SK-MEL-5 (cell line): Measurements from ENCODE around the gene CEP250. TPM values are rescaled to one million over a fixed set of nuclear protein-coding genes. Genes with fewer than 3 reads are reported as not detected.
"Not testable (repeated sequence)": the region's sequence is repeated elsewhere in the genome, so short reads cannot be mapped to it uniquely, and the experiment has no call there.

Experiments
- DNase-seq: peaks from one replicate; pipeline ENCODE4 v3.0.0-alpha.2; 2016; ENCODE audit warnings: low read depth, low spot score
- in situ Hi-C: cut with HindIII; loops from 2 replicates; pipeline ENCODE4 v1.10.0; 2016; ENCODE audit warnings: low sequenced_read_pairs, high pct_unique_total_duplicates, low pct_unique_long_range_greater_than_20kb
- total RNA-seq: library from RNA; depleted of rRNA; stranded (reverse); fragments of >200 nt; shearing (Covaris generic); gene quantifications from 2 replicates; pipeline ENCODE4 v1.2.3, GENCODE V29; 2014

CEP250 gene
- total RNA-seq, 1 experiment from 2014 or later = 36.5 TPM

- DNase-seq = peak; percentile 35
- in situ Hi-C loops = no loop called here
These were observed 6.5 kb upstream of the CEP250 start for GRCh38 chr20:35448788-35449373.

DNA sequence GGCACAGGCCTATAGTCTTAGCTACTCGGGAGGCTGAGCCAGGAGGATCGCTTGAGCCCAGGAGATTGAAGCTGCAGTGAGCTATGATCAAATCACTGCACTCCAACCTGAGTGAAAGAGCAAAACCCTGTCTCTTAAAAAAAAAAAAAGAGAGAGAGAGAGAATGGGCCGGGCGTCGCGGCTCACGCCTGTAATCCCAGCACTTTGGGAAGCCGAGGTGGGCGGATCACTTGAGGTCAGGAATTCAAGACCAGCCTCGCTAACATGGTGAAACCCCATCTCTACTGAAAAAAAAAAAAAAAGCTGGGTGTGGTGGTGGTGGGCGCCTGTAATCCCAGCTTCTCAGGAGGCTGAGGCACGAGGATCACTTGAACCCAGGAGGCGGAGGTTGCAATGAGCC, 5.5 kb upstream of the CEP250 start:
- DNase-seq, in situ Hi-C loops: not testable (repeated sequence)

DNA sequence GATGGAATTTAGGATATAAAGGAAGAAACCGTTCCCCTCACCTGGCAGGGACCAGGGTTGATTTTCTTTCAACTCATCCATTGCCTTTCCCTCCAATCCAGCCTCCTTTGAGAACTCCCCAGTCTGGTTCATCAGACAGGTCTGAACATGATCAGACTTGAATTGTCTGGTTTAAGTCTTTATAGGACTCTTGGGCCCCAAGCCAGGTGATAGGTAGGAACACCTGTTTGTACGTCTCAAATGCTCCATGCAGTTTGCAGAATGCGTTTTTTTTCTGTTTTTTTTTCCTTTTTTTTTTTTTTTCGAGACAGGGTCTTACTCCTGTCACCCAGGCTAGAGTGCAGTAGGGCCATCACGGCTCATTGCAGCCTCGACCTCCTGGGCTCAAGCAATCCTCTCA, 4.1 kb upstream of the CEP250 start:
- in situ Hi-C loops = no loop called here
- no peak for DNase-seq

DNA sequence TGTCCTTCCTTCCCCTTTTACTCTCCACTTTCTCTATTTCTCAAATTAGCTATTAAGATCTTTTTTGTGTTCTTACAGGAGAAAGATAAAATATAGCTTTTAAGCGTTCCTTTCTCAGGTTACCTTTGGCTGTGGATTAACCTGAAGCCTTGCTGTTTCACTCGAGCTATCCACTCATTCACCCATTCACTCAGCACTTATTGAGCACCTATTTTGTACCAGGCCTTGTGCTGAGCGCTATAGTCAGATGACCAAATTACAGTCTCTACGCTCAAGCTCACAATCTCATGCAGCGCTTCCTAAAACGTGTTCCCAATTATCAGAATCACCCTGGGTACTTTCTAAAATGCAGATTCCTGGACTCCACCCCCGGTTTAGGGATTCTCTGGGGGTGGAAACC, 1.8 kb upstream of the CEP250 start:
- in situ Hi-C loops = no loop called here
- no peak for DNase-seq

DNA sequence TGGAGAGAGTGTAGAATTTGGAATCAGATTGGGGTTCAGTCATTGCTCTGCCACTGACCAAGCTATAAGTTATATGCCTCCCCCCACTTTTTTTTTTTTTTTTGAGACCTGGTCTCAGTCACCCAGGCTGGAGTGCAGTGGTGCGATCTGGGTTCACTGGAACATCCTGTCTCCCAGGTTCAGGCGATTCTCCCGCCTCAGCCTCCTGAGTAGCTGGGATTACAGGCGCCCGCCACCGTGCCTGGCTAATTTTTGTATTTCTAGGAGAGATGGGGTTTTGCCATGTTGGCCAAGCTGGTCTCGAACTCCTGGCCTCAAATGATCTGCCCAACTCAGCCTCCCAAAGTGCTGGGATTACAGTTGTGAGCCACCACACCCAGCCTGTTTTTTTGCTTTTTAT, 1.3 kb downstream of the CEP250 start:
- DNase-seq, in situ Hi-C loops: not testable (repeated sequence)

DNA sequence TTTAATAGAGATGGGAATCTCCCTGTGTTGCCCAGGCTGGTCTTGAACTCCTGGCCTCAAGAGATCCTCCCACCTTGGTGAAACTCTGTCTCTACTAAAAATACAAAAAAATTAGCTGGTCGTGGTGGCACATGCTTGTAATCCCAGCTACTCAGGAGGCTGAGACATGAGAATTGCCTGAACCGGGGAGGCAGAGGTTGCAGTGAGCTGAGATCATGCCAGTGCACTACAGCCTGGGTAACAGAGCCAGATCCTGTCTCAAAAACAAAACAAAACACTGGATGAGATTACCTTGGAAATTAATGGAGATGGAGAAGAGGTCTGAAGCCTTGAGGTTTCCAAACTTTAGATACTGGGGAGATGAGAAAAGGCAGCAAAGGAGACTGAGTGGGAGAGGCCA, 2.1 kb downstream of the CEP250 start:
- DNase-seq, in situ Hi-C loops: not testable (repeated sequence)

DNA sequence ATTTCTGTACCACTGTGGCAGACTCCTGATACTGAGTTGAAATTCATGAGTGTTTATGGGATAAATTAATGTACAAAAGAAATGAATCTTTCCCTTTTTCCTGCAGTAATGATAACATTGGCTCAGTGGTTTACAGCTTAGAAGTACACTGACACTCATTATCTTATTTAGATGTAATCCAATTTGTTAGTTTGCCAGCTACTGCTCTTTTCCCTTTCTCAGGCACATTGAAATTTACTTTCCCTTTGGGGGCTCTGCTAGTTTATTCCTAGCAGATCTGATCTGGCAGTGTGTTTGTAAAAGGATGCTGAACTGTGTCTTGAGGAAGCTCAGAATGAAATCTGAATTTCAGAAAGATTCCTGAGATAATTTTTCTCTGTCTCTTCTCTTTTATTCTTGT, 3.0 kb downstream of the CEP250 start:
- DNase-seq = no peak
- in situ Hi-C loops = no loop called here

- no peak for DNase-seq
- in situ Hi-C loops = no loop called here
These were observed 6.2 kb downstream of the CEP250 start for GRCh38 chr20:35461620-35462019.

- DNase-seq = no peak
- in situ Hi-C loops = no loop called here
These were observed 7.0 kb downstream of the CEP250 start for GRCh38 chr20:35462351-35462750.

DNA sequence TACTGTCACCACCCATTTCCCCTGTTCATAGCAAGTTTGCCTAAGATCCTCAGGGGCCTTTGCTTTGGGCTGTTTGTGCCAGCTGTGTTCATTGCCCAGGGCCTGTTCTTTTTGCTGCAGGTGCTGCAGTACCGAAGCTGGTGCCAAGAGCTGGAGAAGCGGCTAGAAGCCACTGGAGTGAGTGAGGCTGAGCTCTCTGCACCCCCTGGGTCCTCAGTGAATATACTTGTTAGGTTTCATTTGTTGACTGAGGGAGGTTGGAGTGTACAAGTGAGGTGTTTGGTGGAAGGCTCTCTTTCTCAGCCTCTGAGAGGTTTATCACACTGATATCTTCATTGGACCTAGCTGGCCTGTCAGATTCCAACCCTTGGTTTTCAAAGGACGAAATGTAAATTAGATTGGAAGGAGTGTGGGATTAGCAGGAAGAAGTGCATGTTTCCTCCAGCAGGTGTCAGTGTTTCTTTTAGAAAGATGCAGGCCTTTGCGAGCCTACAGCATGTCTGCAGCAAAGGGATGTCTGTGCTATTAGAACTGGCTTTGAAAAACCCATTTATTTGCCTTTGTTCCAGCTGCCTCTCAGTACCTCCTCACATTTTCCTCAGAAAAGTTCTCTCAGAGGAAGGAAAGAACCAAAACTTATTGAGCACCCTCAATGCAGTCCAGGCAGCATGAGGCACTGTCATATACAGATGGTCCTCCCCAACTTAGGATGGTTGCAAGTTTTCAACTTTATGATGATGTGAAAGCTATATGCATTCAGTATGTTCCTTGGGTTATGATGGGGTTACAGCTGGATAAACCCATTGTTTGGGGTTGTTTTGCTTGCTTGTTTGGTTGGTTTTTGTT, 8.3 kb downstream of the CEP250 start:
- in situ Hi-C loops = no loop called here
- peak; percentile 80 for DNase-seq

- DNase-seq = no peak
- in situ Hi-C loops = no loop called here
These were observed 10.6 kb downstream of the CEP250 start for GRCh38 chr20:35465976-35466375.

DNA sequence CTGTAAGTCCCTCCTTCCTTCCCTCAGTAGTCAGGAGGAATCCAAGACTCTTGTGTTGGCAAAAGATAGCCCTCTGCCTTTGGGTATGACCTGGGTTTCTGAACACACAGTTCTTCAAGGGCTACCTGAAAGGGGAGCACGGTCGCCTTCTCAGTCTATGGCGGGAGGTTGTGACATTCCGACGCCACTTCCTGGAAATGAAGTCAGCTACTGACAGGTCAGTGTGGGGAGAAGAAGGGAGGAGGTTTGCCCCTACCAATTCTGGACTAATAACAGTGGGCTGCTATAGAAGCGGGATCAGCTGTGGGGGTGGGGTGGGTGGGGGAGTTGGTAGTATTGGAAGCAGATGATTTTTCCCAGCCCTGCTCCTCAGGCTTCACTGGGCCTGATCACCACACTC, 11.5 kb downstream of the CEP250 start:
- no peak for DNase-seq
- in situ Hi-C loops = no loop called here

GRCh38 chr20:35467339-35468224, 12.2 kb downstream of the CEP250 start:
- in situ Hi-C loops = no loop called here
- no peak for DNase-seq

DNA sequence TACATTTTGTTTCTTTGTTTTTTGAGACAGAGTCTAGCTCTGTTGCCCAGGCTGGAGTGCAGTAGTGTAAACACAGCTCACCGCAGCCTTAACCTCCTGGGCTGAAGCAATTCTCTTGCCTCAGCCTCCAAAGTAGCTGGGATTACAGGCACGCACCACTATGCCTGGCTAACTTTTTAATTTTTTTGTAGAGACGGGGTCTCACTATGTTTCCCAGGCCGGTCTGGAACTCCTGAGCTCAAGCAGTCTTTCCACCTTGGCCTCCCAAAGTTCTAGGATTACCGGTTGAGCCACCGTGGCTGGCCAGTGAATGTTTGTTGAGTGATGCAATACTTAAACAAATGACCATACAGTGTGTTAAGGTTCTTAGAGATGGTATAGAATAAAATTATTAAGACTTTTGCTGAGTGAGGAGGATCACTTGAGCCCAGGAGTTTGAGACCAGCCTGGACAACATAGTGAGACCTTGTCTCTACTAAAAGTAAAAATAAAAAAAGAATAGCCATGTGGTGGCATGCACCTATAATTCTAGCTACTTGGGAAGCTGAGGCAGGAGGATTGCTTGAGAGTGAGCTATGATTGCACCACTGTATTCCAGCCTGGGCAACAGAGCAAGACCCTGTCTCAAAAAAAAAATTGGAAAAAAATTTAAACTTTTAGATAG, 13.4 kb downstream of the CEP250 start:
- no peak for DNase-seq
- in situ Hi-C loops = no loop called here

DNA sequence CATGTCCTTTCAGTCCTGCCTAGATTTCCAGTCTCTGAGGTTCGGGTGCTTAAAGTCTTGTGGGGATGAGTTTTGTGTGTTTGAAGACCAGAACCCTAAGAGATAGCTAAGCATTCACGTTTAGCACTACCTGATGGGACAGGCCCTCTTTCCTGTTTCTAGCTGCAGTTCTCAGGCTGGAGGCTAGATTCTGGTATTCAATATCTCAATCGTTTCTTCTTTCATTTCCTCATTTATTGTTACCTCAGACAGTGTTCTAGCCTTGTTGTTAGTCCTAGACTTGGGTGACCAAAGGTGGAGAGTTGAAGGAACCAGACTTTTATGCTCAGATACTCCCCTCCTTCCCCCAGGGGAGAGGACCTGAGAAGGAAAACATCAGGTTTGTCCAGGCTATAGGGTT, 16.8 kb downstream of the CEP250 start:
- DNase-seq = no peak
- in situ Hi-C loops = no loop called here

GRCh38 chr20:35473684-35474083, 18.3 kb downstream of the CEP250 start:
- in situ Hi-C loops = no loop called here
- DNase-seq = no peak

DNA sequence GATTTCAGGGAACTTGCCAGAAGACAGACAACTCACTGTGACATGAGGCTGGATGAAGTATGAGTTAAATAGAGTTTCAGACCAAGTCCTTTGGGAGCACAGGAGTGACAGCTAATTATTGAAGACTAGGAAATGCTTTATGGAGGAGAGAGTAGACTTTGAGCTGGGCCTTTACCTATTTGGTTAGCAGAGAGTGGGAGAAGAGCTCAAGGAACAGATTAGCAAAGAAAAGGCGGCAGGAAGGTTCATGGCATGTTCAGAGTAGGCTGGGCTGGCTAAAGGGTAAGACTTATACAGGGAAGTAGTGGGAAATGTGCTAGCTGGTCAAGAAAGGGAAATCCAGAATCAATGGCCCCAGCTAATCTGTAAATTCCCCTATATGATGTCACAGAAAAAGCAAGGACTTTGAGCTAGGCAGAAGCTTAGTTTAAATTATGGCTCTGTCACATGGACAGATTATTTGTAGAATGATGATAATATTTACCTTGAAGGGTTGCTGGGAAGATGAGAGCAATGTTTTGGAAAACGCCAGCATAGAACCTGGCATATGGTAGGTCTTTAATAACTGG, 19.0 kb downstream of the CEP250 start:
- in situ Hi-C loops = no loop called here
- no peak for DNase-seq

DNA sequence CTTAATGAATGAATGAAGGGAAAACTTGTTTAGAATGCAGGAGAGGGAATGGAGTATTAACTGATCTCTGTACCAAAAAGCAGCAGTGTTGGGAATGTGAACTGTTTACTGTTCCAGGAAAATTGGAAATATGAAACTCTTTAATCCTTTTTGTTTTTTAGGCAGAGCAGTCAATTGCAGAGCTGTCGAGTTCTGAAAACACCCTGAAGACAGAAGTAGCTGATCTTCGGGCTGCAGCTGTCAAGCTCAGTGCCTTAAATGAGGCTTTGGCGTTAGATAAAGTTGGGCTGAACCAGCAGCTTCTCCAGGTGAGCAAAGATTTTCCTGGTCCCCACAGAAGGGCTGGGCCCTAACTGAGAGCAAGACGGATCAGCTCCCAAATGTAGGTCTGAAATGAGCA, 20.9 kb downstream of the CEP250 start:
- in situ Hi-C loops = no loop called here
- no peak for DNase-seq
